GM21576 (cell line): Measurements from ENCODE around the gene MTHFD2.
A peak's percentile ranks its signal among the peaks of the same experiment; 100 is the strongest.
"Not testable (repeated sequence)": the region's sequence is repeated elsewhere in the genome, so short reads cannot be mapped to it uniquely, and the experiment has no call there.

ENCODE experiments used
- ATAC-seq: cut with Tn5 transposase; IDR thresholded peaks from one replicate; pipeline ENCODE4 v1.9.1; 2021; ENCODE audit warnings: mild to moderate bottlenecking, moderate library complexity; ENCODE audit not compliant: unreplicated experiment

Gene MTHFD2

GRCh38 chr2:74197049-74197448, 1.4 kb upstream of the MTHFD2 start:
- no peak for ATAC-seq

GRCh38 chr2:74198023-74198460, 373 bp upstream of the MTHFD2 start:
- ATAC-seq, result no peak

GRCh38 chr2:74199275-74199701, 873 bp downstream of the MTHFD2 start:
- ATAC-seq, result no peak

- ATAC-seq, result no peak
These were observed 1.5 kb downstream of the MTHFD2 start for GRCh38 chr2:74199871-74200305.

- ATAC-seq, result no peak
These were observed 2.8 kb downstream of the MTHFD2 start for GRCh38 chr2:74201196-74201595.

GRCh38 chr2:74201596-74201995, 3.2 kb downstream of the MTHFD2 start:
- no peak for ATAC-seq

GRCh38 chr2:74204436-74204835, 6.0 kb downstream of the MTHFD2 start:
- no peak for ATAC-seq

GRCh38 chr2:74205113-74205512, 6.7 kb downstream of the MTHFD2 start:
- ATAC-seq, result no peak

- peak; percentile 45 for ATAC-seq
These were observed 7.2 kb downstream of the MTHFD2 start for GRCh38 chr2:74205596-74205995.

GRCh38 chr2:74206180-74206688, 7.8 kb downstream of the MTHFD2 start:
- ATAC-seq, result peak; percentile 64

- no peak for ATAC-seq
These were observed 14.4 kb downstream of the MTHFD2 start for GRCh38 chr2:74212702-74213410.

- ATAC-seq, result not testable (repeated sequence)
These were observed 17.4 kb downstream of the MTHFD2 start for GRCh38 chr2:74215771-74216170.

- ATAC-seq, result no peak
These were observed 18.2 kb downstream of the MTHFD2 start for GRCh38 chr2:74216642-74217041.

GRCh38 chr2:74219846-74220486, 21.6 kb downstream of the MTHFD2 start:
- ATAC-seq, result no peak

- ATAC-seq, result no peak
These were observed 22.7 kb downstream of the MTHFD2 start for GRCh38 chr2:74221091-74221490.

- ATAC-seq, result no peak
These were observed 23.3 kb downstream of the MTHFD2 start for GRCh38 chr2:74221604-74222299.

- ATAC-seq, result no peak
These were observed 23.9 kb downstream of the MTHFD2 start for GRCh38 chr2:74222300-74222650.

GRCh38 chr2:74223941-74224770, 25.7 kb downstream of the MTHFD2 start:
- no peak for ATAC-seq

- no peak for ATAC-seq
These were observed 27.5 kb downstream of the MTHFD2 start for GRCh38 chr2:74225698-74226459.

- ATAC-seq, result no peak
These were observed 28.3 kb downstream of the MTHFD2 start for GRCh38 chr2:74226648-74227213.
